ENCODE data around the gene MMRN2. TPM values are rescaled to one million over a fixed set of nuclear protein-coding genes. Genes with fewer than 3 reads are reported as not detected.

MMRN2 gene
- polyA plus RNA-seq, 1 donor from 2014 or later = 0.15 TPM

DNA sequence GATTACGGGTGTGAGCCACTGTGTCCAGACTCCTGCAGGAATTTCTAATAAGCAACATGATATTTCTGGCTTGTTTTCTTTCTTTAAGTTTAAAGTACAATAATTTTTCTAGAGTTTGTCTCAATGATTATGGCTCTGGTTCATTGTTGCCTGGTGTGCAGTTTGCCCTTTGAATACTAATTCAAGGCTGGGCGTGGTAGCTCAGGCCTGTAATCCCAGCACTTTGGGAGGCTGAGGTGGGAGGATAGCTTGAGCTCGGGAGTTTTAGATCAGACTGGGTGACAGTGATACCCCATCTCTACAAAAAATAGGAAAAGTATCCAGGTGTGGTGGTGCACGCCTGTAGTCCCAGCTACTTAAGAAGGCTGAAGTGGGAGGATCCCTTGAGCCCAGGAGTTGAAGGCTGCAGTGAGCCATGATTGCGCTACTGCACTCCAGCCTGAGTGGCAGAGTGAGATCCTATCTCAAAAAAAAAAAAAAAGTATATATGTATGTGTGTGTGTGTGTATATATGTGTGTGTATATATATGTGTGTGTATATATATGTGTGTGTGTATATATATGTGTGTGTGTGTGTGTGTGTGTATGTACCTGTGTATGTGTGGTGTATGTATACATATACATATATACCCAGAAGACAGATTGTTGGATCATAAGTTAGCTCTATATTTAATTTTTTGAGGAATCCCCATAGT, 19.1 kb upstream of the MMRN2 start:
- no peaks in the 10 kb centered on the region for H3K79me2 ChIP-seq (replicated peaks; ENCODE audit: insufficient read depth, low read length)
- H3K9ac ChIP-seq (ENCODE audit: low read length) = no peak overlapping the region
- no peaks in the 10 kb centered on the region for H3K9me3 ChIP-seq (ENCODE audit: low read length)
- H3K9me2 ChIP-seq (ENCODE audit: insufficient read depth, low read length) = no peaks in the 10 kb centered on the region
- H3F3A ChIP-seq (ENCODE audit: insufficient read depth, low read length, poor library complexity, severe bottlenecking) = no peaks in the 10 kb centered on the region
- no peak overlapping the region for H3K4me2 ChIP-seq (ENCODE audit: low read length)
- H3K36me3 ChIP-seq (ENCODE audit: insufficient read depth, low read length) = no peaks in the 10 kb centered on the region
- H3K4me3 ChIP-seq (ENCODE audit: low read length) = no peak overlapping the region
- H2AFZ ChIP-seq (ENCODE audit: low read depth, low read length) = no peak overlapping the region
- H3K27me3 ChIP-seq (ENCODE audit: insufficient read depth, low read depth, low read length) = peaks cover 5% of the 10 kb centered on the region
- no peaks in the 10 kb centered on the region for H4K20me1 ChIP-seq (ENCODE audit: insufficient read depth)
- TF ChIP-seq REST (IDR thresholded peaks at IDR 0.05; ENCODE audit: borderline replicate concordance) (no peak), MXI1 (conservative IDR thresholded peaks at IDR 0.05; ENCODE audit: poor library complexity, severe bottlenecking) (no peak), EZH2 (IDR thresholded peaks at IDR 0.05; ENCODE audit: borderline replicate concordance, insufficient read depth, low read length, poor library complexity, severe bottlenecking) (no peak), TAF1 (IDR thresholded peaks at IDR 0.05; ENCODE audit: low read depth) (no peak), POLR2AphosphoS5 (IDR thresholded peaks at IDR 0.05) (no peak), RAD21 (conservative IDR thresholded peaks at IDR 0.05) (no peak), EP300 (conservative IDR thresholded peaks at IDR 0.05; ENCODE audit: poor library complexity, severe bottlenecking) (no peak), CTCF (IDR thresholded peaks at IDR 0.05; ENCODE audit: poor library complexity, severe bottlenecking) (no peak), SMC3 (conservative IDR thresholded peaks at IDR 0.05; ENCODE audit: poor library complexity) (no peak)
- no peak overlapping the region for H3K27ac ChIP-seq (ENCODE audit: low read length)

GRCh38 chr10:86974484-86974883, 17.1 kb upstream of the MMRN2 start:
- H3K9me2 ChIP-seq (ENCODE audit: insufficient read depth, low read length) = no peaks in the 10 kb centered on the region
- no peak overlapping the region for H3K27ac ChIP-seq (ENCODE audit: low read length)
- no peak overlapping the region for H3K9ac ChIP-seq (ENCODE audit: low read length)
- H3K9me3 ChIP-seq (ENCODE audit: low read length) = no peaks in the 10 kb centered on the region
- TF ChIP-seq EP300 (conservative IDR thresholded peaks at IDR 0.05; ENCODE audit: poor library complexity, severe bottlenecking) (no peak), MXI1 (conservative IDR thresholded peaks at IDR 0.05; ENCODE audit: poor library complexity, severe bottlenecking) (no peak), REST (IDR thresholded peaks at IDR 0.05; ENCODE audit: borderline replicate concordance) (no peak)
- peaks cover 17% of the 10 kb centered on the region for H3K27me3 ChIP-seq (ENCODE audit: insufficient read depth, low read depth, low read length)
- H3K4me3 ChIP-seq (ENCODE audit: low read length) = no peak overlapping the region
- no peaks in the 10 kb centered on the region for H3K36me3 ChIP-seq (ENCODE audit: insufficient read depth, low read length)
- H3K4me2 ChIP-seq (ENCODE audit: low read length) = no peak overlapping the region
- no peaks in the 10 kb centered on the region for H3K79me2 ChIP-seq (replicated peaks; ENCODE audit: insufficient read depth, low read length)
- no peaks in the 10 kb centered on the region for H4K20me1 ChIP-seq (ENCODE audit: insufficient read depth)
- no peak overlapping the region for H2AFZ ChIP-seq (ENCODE audit: low read depth, low read length)
- no peaks in the 10 kb centered on the region for H3F3A ChIP-seq (ENCODE audit: insufficient read depth, low read length, poor library complexity, severe bottlenecking)
